A172 (cell line): ENCODE data around the gene SLC15A3. TPM values are rescaled to one million over a fixed set of nuclear protein-coding genes. Genes with fewer than 3 reads are reported as not detected.
A peak's percentile ranks its signal among the peaks of the same experiment; 100 is the strongest.
"Not testable (repeated sequence)": the region's sequence is repeated elsewhere in the genome, so short reads cannot be mapped to it uniquely, and the experiment has no call there.

ENCODE experiments used
- DNase-seq: peaks from one replicate; pipeline ENCODE4 v3.0.0-alpha.2; 2015; ENCODE audit warnings: low spot score
- total RNA-seq: library from RNA; depleted of rRNA; stranded (reverse); fragments of >200 nt; shearing (Covaris generic); gene quantifications from 2 replicates; pipeline ENCODE4 v1.2.3, GENCODE V29; 2014

The SLC15A3 gene
- total RNA-seq, 1 experiment from 2014 or later, result 6.5 TPM

DNA sequence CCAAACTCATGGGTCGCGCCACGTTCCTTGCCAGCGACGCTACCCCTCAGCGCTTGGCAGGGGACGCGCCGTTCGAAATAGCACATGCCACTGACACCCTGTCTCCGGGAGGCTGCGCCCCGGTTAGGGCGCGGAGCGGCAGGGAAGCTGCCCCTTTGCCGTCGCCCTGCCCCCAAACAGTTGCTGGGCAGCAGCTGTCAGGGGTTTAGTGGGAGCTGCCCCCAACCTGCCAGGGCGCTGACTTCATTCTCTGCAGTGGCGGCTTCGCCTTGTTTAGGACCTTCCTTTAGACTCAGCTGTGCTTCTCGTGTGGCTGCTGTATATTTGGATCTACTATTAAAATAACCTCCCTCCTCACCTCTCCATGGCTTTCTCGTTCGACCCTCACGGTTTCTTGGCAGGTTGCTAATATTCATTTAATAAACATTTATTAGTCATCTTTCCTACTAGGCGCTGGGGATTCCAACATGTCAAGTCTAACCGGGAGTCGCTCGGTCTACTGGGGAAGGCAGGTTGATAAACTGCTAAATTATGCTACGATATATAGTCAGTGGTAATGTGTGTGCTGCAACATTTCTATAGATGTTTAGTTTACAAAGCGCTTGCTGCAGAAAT is 37.2 kb downstream of the SLC15A3 start:
- DNase-seq, result peak; percentile 12

DNA sequence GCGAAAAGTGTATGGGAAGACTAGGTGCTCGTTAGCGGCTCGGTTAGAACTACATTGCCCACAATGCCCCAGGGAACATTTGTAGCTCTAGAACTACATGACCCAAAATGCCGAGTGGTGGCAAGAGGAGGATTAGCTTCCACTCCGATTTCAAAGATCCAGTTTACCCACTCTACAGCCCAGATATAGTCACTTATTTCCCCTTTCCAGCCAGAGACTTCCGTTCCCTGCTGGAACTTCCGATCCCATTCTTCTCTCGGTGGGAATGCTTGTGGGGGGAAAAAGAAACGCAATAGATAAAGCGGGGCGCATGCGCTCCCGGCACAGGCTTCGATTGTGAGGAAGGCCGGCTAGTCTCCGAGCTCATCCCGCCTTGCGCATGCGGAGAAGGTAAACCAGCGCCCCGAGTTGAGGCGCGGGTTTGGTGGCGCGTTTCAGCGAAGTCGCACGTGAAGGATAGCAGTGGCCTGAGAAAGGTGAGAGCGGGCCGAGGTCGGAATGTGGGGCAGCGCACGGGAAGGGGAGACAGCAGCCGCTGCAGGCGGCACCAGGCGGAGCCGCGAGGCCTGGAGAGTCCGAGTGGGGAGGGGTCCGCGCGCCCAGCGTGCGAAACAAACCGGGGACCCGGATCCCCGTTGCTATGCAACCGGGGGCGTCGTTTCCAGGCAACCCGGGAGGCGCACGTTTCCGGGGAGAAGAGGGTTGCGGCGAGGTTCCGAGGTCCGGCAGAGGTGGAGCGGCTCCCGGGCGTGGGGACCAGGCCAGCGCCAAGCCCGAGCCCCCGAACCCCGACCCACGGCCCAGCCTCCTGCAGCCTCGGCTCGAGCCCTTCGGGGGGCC is 38.0 kb downstream of the SLC15A3 start, which contains the start of gene TMEM109:
Gene TMEM109, plus strand, starts transcription at position 366 of the 840 bp plus-strand sequence. CDS start 5,536 bp downstream, outside the sequence.
- DNase-seq, result peak; percentile 82

DNA sequence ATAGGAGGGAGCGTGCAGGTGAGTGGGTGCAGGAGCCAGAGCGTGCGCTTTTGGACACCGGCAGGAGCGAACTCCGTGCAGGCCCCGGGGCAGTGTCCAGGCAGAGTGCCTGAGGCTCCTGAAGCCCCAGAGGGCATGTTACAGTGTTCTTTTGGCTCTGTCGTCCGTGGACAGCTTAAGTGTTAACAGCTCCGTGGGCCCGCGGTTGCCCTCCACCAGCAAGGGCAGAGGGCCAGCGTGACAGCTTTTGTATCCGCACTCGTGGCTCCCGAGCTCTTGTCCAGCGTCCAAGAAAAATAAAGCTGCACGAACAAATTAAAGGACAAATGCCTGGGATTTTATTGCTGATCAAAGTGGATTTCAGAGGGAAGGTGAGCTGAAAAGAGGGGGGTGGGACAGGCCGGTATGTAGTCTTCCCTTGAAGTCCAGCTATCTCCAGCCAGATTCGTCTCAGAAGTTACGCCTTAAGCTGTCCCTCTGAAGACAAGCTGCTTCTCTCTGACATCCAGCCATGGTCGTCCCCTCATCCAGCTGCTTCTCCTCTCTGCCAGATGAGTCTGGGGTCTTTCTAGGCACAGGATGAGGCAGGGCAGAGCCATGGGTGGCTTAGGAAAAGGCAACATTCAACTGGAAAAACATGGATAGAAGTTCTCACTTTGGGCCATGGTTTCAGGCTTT is 39.0 kb downstream of the SLC15A3 start:
- no peak for DNase-seq

DNA sequence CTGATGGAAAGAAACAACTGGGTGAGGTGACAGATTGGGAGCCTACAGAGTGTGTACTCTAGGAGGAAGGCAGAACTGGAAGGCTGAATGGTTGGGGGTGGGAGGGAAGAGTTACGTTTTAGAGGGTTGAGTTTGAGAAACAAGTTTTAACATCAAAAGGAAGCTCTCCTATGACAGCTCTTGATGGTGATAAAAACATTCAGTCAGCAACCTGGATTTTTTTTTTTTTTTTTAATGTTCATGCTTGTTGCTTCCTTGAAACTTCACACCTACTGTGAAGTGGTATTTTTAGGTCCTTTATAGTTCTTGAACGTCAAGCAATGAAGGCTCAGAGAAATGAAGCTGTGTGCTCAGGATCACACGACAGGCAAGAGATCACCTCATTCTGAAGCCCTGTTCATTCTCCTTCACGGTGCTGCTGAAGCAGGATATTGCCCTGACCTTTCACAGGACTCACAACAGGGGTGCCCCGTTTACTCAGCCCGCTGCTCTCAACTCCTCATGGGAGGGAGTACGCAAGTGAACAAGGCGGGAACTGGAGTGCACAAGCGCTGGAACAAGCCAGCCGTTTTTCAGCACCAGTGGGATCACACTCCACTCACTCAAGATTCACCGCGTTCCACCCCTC is 39.6 kb downstream of the SLC15A3 start:
- DNase-seq, result no peak

DNA sequence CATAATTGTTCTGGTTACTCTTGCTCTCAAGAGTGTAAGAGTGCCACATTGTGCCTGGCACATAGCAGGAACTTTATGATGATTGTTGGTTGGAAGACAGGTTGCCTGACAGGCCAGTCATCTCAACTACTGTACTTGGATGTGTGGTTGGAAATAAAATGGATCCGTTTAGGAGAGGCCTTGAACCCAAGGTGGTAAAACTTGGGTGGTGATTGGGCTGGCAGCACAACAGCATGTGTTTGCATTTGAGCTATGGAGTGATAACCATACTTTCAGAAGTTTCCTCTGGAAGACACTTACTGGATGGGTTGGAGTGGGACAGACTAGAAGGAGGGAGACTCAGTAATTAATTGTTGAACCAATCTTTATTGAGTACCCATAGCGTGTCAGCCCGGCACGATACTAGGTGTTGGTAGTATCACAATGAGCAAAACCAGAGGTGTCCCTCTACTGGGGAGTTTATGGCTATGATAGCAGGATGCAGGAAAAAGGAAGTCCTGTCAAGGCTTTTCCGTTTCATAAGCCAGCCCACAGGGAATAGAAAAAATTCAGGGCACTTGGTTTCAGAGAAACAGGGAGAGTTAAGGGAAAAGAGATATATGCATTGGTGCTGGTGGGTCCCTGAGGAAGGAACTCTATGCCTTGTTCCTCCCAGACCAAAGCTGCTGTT is 41.1 kb downstream of the SLC15A3 start:
- DNase-seq, result no peak

DNA sequence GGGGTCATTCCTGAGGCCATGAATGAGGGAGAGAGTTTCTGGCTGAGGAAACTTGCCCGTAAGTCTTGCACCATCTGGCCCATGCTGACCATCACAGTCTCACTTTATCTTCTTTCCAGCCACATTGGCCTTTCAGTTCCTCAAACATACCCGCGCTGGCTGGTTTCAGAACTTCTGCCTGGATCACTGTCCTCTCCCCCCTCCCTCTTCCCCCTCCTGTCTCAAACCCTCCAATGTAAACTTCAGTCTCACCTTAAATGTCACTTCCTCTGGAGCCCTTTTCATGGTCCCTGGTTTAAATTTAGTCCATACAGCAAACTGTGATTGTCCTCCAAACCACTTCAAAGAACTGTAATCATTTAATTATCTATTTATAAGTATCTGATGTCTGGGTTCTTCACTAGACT is 41.7 kb downstream of the SLC15A3 start:
- no peak for DNase-seq

DNA sequence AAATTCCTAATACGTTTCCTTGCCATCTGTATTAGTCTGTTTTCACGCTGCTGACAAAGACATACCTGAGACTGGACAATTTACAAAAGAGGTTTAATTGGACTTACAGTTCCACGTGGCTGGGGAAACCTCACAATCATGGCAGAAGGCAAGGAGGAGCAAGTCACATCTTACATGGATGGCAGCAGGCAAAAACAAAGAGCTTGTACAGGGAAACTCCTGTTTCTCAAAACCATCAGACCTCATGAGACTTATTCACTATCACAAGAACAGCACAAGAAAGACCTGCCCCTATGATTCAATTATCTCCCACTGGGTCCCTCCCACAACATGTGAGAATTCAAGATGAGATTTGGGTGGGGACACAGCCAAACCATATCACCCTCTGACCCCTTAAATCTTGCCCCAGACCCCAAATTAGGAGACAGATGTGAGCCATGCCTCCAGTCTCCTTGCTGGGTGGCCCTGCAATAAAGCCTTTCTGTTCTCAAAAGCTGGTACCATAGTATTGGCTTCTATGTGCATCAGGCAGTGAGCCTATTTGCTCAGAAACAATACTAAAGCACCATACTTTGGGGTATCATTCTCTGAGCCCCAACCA is 42.2 kb downstream of the SLC15A3 start:
- DNase-seq, result not testable (repeated sequence)

DNA sequence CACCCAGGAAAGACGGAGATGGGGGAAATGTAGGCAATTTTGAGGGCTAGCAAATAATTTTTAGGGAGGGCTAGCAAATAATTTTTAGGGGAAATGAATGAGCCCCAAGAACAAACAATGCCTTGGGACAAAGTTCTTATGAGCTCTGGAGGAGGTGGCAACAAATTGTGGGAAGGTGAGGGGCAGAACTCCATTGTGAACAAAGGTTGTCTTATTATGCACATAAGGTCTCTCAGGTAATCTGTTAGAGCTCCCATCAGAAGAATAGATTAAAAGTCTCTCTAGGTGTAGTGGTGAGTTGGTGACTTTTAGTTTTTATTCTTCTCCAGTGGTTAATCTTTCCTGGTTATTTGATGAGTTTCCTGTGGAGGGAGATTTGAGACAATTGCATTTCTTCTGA is 43.2 kb downstream of the SLC15A3 start:
- no peak for DNase-seq

DNA sequence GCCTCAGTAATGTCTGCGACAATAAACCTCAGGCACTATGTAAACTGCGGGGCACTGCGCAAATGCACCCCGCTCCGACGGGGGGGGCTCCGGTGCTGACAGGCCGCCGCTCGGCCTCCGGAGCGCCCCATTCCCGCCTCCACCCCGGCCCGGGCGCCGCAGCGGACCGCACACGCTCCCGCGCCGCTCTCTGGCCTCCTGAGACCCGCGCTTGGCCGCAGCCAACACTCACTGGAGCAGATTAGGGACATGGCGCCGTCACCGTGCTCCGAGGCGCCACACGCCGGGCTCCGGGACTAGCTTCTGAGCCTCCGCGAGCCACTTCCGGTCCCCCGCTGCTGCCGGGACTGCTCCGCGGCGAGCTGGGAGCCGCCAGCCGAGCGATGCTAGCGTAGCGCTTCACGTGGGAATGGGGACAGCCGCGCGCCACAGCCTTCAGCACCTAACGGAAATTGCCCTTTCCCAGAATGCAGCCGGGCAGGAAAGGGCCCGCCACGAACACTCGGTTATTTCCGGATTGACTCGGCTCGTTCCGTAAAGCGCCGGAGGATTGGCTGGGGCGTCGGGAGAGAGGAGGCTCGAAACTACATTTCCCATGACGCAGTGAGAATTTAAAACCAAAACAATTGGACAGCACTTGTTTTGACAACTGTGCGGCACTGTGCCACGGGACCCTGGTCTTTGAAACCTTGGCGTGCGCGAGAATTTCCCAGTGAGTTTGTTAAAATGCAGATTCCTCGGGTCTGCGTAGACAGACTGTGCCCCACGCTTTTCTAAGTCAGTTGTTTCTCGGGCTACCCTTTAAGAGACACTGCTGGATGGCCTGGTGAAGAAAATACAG is 45.6 kb downstream of the SLC15A3 start, which contains the start of gene PRPF19:
Gene PRPF19, minus strand, starts transcription at position 454 of the 841 bp plus-strand sequence. Its CDS starts 203 bp downstream, at position 251.
- peak; percentile 92 for DNase-seq

DNA sequence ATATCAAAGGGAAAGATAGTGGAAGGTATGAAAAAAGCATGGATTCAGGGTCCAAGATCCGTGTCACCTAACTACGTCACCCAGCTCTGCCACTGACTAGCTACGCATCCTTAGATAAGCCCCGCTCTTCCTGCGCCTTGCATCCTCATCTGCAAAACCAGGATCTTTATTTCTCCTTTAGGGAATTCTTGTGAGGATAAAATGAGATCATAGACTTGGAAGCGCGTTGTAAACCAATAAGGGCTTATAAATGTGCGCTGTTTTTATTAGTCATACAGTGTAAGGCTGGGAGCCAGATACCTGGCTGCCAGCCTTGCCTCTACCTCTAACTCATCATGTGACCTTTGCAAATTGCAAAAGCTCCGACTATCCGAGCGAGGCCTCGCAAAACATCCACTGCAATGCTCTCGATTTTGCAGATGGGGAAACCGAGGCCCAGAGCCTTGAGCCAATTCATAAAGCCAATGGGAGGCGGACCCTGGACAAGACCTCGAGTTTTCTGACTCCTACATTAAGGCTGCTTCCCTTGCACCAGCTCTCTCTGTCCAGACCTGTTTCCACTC is 46.3 kb downstream of the SLC15A3 start:
- DNase-seq, result peak; percentile 67

DNA sequence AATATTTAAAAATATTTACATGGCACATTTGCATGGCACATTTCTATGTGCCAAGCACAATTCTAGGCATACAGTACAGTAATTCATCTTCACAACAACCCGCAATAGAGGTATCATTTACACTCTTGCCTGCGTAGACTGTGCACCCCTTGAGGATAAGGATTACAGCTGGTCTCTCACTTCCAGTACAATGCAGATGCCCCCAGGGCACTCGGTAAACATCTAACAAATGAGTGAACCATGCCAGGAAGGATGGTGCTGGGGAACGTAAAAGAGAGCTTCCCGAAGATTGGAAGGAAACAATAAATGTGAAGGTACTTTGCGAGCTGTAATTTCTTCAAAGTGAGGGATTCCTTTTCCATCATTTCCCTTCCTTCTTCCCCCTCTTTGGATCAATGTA is 46.9 kb downstream of the SLC15A3 start:
- no peak for DNase-seq

DNA sequence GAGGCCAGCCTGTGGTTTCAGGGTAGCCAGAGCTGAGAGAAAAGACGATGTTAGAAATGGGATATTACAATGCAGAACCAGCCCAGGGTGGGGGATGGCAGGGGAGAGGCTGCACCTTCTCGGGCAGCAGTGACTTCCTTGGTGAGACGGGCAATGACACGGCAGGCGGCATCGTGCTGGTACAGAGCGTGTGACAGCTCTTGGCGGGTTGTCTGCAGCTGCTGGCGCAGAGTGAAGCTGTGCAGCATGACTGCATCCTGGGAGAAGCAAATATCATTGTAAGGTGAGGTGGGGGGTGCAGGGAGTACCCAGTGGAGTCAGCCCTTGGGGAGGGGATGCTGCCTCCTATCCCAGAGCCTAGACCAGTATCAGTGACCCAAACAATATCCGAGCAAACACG is 49.4 kb downstream of the SLC15A3 start:
- no peak for DNase-seq

DNA sequence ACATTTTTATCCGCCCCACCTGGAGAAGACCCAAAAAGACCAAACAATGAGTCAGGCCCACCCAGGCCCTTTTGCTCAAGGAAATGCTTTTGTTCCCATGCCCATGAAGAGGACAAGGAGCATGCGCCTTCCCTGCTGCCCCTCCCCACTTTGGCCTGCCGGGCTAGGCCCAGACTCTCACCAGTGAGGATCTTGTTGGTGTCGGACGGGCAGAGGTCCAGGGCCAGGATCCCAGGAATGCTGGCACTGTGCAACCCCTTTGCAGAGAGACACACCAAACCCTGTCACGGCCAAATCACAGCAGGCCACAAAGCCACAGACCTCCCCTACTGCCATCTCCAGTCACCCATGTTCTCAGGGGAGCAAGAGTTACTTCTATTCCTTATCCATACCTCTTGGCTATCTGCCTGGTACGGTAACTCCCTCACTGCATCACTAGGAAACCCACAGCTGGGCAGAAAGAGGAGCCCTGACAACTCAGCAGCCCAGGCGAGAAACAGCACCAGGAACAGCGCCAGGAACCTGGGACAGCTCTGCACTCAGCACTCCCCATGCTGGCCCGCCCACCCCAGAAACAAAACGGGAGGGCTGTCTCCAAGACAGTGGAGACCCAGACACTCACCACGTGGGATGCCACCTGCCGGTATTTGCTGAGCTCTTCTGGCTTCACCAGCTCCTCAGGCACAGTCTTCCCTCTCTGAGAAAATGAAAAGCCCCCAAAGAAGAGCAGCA is 51.1 kb downstream of the SLC15A3 start:
- DNase-seq, result no peak

DNA sequence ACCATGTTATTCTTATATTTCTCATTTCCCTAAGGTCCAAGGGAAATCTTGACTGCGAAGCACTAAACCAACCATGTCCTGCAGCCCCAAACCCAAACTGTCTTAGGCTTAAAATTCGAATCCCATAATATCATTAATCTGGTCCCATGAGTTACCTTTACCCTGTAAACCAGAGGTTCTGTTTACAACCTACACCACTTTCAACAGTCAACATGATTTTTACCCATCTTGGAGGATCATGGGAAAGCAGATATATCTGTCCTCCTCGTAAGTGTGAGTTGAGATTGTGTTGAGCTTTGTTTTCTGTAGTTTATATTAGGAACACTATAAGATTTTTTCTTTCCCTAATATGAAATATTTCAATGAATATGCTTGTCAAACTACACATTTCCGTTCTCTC is 52.0 kb downstream of the SLC15A3 start:
- no peak for DNase-seq

DNA sequence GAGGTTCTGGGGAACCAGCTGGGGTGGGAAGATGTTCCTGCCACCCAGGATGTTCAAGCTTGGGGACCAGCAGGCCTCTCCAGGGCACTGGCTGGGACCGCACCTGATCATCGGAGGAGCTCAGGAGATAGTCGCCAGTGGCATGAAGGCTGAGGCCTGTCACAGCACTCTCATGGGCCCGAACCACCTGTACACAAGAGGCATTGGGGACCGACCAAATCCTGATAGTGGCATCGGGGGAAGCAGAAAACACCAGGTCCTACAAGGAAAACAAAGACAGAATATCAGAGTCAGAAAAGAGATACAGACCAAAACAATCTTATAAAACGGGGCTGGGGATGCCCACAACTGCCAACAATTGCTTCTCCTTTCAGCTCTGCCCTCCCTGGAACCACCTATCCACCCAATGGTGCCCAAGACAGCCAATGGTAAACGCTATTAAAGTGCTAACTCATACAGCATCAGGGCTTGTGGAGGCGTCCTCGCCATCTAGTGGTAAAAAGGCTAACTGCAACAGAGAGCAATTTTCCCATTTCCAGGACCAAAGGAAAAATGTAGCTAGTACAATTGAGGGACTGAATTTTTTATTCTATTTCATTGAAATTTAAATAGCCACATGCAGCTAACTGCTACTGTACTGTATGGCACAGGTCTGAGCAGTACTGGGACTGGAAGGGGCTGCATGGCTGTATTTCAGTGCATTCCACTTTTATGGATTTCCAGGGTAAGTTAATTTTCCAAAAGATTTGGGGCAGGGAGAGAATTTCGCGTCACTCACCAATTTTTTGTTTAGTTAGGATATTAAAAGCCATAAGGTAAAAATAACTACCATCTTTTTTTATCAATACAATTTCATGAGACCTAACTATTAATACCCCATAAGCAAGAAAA is 52.7 kb downstream of the SLC15A3 start:
- DNase-seq, result peak; percentile 66

DNA sequence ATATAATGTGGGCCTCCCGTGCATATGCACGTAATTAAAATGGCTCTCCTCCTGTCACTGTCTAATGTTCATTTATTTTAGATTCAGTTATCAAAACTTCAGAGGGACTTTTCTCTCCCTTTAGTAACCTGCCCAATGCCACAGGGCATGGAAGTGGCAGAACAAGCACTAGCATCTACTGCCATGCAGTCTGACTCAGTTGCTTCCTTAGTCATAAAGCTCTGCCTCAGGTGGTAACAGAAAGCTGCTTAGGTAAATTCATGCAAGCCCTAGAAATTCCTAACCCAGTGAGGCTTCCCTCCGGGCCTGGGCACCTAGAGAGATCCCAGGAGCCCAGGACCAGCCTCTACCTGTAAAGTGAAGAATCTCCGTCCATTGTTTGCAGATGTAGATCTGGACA is 54.5 kb downstream of the SLC15A3 start:
- DNase-seq, result no peak

DNA sequence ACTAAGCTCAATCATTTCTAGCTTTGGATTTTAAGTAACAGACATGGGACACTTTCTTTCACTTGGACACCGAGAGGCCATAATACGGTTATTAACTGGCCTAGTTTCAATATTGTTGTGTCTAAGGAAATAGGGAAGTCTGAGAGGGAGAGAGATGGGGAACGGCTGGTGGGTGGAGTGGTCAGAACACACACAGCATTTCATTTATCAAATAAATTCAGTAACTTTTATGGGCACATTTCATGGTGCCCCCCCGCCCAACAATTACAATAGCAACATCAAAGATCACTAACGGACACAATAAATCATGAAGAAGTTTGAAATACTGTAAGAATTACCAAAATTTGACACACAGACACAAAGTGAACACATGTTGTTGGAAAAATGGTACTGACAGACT is 56.3 kb downstream of the SLC15A3 start:
- DNase-seq, result no peak
